Activated naive CD8-positive, alpha-beta T cell (primary cell): ENCODE data around the gene ABCB6.
A peak's percentile ranks its signal among the peaks of the same experiment; 100 is the strongest.

Source experiments
- H3K27ac Mint-ChIP-seq: one replicate; pipeline ENCODE4 v1.8.0; 2021; ENCODE audit warnings: mixed read lengths
- H3K27me3 Mint-ChIP-seq: one replicate; pipeline ENCODE4 v1.8.0; 2021; ENCODE audit warnings: mixed read lengths
- H3K36me3 Mint-ChIP-seq: one replicate; pipeline ENCODE4 v1.8.0; 2021; ENCODE audit warnings: mixed read lengths
- H3K4me1 Mint-ChIP-seq: one replicate; pipeline ENCODE4 v1.8.0; 2021; ENCODE audit warnings: low read depth, mixed read lengths
- H3K4me3 Mint-ChIP-seq: one replicate; pipeline ENCODE4 v1.8.0; 2021; ENCODE audit warnings: mild to moderate bottlenecking, mixed read lengths
- H3K9me3 Mint-ChIP-seq: one replicate; pipeline ENCODE4 v1.8.0; 2021; ENCODE audit warnings: low read depth, mixed read lengths

Gene ABCB6

DNA sequence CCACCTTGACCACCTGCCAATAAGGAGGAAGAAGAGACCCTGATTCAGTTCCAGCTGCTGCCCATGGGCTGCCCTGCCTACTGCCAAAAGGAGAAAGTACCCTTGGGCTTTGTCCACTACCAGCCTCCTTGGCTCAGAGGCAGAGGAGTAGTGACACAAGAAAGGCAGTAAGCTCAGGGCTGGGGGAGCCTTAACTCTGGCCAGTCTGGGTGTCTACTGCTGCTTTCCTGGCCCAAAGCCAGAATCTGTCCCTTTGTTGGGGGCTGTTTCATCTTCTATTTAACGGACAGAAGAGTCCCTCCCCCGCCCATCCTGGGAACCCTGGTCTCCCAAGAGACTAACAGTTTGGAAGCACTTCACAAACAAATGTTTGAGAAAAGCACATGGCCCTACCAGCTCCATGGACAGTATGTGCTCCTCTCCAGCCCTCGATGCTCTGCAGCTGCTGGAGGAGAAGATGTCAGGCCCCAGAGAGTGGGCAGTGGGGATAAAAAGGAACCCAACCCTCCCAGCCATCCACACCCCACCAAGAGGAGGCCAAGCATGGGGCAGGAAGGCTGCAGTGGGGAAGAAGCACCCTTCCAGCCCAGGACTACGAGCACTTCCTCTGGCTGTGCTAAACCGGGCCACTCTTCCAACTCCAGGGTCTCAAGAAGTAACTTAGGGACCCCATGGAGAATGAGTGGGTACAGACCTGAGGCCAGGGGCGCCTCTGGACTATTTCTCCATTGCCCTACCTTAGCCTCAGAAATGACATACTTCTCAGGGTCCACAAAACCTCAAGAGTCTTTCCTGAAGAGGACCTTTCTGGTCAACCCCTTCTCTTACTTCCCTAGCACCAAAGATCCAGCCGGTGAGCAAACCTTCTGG, 9.5 kb upstream of the ABCB6 start:
- Mint-ChIP-seq H3K4me3 (peak overlapping the region; percentile 85), H3K27me3 (no peaks in the 10 kb centered on the region), H3K27ac (peak overlapping the region; percentile 50), H3K9me3 (no peaks in the 10 kb centered on the region), H3K36me3 (peaks cover 6% of the 10 kb centered on the region), H3K4me1 (peaks cover 50% of the 10 kb centered on the region)

GRCh38 chr2:219225350-219225749, 6.6 kb upstream of the ABCB6 start:
- H3K4me3 Mint-ChIP-seq, result no peak overlapping the region
- peaks cover 26% of the 10 kb centered on the region for H3K4me1 Mint-ChIP-seq
- H3K27ac Mint-ChIP-seq, result no peak overlapping the region
- peaks cover 11% of the 10 kb centered on the region for H3K36me3 Mint-ChIP-seq
- H3K27me3 Mint-ChIP-seq, result no peaks in the 10 kb centered on the region
- H3K9me3 Mint-ChIP-seq, result no peaks in the 10 kb centered on the region

DNA sequence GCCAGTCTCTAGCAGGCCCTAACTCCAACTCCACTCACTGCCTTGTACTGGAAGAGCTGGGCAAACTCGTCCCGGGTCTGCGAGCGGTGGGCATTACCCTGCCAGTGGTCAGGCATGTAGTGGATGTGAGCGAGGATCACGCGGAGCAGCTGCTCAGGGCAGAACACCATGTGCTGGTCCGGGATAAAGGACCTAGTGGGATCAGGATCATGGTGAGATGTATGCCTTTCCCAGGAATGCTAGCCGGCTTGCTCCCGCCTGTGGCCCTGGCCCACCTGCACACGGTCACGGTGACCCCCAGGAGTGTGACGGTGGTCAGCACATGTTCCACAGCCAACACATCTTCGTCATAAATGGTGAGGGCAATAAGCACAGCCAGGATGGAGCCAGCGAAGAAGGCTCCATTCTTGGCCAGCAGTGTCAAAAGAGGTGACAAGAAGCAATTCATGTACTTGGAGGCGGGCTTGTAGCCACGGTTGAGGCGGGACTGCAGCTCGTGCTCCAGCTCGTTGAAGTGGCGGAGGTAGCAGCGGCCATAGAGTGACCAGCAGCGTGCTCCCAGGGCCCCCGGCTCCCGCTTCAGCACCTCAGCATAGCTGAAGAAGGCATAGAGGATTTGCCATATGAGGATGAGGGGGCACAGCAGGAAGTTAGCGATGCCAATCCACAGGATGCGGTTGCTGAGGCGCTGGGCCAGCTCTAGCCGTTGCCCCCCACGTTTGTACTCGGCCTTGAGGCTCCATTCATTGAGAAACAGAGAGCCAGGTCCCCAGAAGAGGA, 5.3 kb upstream of the ABCB6 start:
- Mint-ChIP-seq H3K9me3 (no peaks in the 10 kb centered on the region), H3K27me3 (no peaks in the 10 kb centered on the region), H3K4me1 (peaks cover 30% of the 10 kb centered on the region), H3K27ac (no peak overlapping the region), H3K4me3 (no peak overlapping the region), H3K36me3 (peaks cover 11% of the 10 kb centered on the region)

DNA sequence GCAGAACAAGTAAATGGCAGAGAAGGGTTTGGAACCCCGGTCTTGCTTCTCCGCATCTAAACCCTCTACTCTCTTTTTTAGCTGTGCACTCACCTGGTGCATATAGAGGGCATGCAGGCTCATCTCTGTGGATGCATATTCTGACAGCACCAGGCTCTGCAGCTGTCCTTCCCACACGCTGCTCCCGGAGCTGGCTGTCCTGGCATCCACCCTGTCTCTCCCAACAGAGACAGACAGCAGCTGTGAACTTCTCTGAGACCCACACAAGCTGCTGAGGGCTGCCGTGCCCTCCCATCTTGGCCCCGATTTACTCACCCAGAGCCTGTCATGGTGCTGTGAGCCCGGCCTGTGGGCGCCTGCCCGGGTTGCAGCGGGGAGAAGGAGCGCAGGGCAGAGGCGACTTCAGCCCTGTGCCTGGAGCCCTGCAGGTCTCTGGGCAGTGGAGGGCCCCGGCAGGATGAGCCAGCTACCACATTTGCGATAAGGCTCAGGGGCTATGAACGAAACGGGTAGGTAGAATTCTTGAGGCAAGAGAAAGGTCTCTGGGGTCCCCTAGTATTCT, 3.3 kb upstream of the ABCB6 start:
- Mint-ChIP-seq H3K36me3 (peaks cover 11% of the 10 kb centered on the region), H3K9me3 (no peaks in the 10 kb centered on the region), H3K27ac (no peak overlapping the region), H3K4me3 (no peak overlapping the region), H3K27me3 (no peaks in the 10 kb centered on the region), H3K4me1 (peaks cover 23% of the 10 kb centered on the region)

GRCh38 chr2:219220652-219221402, 2.1 kb upstream of the ABCB6 start:
- Mint-ChIP-seq H3K4me1 (peaks cover 20% of the 10 kb centered on the region), H3K4me3 (no peak overlapping the region), H3K27ac (no peak overlapping the region), H3K27me3 (no peaks in the 10 kb centered on the region), H3K9me3 (no peaks in the 10 kb centered on the region), H3K36me3 (peaks cover 6% of the 10 kb centered on the region)

DNA sequence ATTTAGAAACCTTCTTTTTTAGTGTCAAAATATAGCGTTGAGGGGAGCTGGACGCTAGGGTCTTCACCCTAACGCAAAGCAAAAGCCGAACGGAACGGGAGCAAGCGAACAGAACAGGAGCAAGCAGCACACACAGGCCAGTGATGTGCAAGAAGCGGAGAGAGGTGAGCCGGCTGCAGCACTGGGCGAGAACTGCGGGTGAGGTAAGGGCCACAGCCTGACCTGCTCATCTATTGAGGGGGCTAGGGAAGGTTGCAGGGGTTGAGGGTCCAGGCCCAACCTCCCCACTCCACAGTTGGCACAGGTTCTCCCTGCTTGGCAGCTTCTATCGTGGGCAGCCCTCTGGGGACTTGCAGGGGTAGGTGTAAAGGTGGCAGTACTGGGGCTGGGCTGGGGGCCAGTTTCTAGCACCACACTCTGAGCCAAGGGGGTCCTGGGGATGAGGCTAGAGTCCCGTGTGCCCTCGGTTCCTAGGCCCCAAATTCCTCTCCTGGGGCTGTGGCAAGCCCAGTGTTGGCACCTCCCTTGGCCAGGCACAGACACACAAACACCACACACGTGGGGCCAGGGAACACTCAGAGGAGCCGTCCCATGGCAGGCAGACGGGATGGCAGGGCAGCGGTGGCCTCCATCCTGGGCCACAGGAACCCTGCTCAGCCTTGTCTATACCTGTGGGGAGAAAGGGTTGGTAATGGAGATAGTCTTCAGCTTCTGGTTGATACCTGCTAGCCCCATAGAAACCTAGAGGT, 1.2 kb upstream of the ABCB6 start:
- peaks cover 20% of the 10 kb centered on the region for H3K4me1 Mint-ChIP-seq
- H3K27ac Mint-ChIP-seq, result no peak overlapping the region
- H3K4me3 Mint-ChIP-seq, result peak overlapping the region; percentile 7
- H3K27me3 Mint-ChIP-seq, result no peaks in the 10 kb centered on the region
- no peaks in the 10 kb centered on the region for H3K9me3 Mint-ChIP-seq
- H3K36me3 Mint-ChIP-seq, result peaks cover 6% of the 10 kb centered on the region

GRCh38 chr2:219218217-219218731, 484 bp downstream of the ABCB6 start:
- Mint-ChIP-seq H3K27me3 (no peaks in the 10 kb centered on the region), H3K9me3 (no peaks in the 10 kb centered on the region), H3K4me1 (peaks cover 20% of the 10 kb centered on the region), H3K27ac (peak overlapping the region; percentile 81), H3K36me3 (peaks cover 7% of the 10 kb centered on the region), H3K4me3 (peak overlapping the region; percentile 88)

DNA sequence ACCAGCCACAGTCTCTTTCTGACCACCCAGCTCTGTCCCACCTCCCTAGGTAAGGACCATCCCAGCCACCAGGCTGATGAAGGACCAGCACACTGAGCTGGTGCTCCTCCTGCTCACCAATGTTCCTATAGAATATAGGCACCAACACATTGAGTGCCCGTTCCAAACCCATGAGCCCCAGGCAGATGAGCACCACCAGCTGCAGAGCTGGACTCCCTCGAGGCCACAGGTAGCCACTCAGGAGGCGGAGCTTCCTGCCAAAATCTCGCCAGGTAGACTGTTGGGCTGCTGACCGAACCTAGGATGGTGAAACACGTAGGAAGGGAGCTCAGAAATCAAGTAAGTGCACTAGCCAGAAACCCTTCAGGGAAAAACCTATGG, 2.2 kb downstream of the ABCB6 start:
- no peaks in the 10 kb centered on the region for H3K9me3 Mint-ChIP-seq
- peak overlapping the region; percentile 72 for H3K4me3 Mint-ChIP-seq

DNA sequence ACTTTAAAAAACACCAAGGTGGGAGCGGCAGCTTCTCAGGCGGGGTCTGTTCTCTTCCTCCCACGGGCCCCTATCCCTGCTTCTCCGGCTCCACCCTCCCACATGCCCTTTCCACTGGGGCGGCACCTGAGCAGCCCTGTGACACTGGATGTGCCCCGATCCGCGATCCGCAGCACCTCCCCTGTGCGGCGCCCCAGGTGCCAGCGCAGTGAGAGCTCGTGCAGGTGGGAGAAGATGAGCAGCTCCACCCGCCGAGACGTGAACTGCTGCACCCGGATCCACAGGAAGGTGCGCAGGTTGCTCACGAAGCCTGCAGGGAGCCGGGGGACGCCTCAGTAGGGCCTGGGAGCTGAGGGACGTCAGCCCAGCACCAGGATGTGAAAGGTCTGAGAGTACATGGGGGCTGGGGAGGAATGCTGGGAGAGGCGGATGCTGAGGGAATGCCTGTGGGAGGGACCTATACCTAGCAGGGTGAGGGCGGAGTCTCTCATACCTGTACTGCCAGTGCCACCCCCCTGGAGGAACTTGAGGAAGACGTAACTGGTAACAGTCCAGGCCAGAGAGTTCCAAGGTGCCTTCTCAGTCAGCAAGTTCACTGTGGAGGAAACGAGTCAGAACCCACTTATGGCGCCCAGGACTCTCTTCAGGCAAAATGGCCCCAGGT, 2.8 kb downstream of the ABCB6 start:
- no peaks in the 10 kb centered on the region for H3K9me3 Mint-ChIP-seq
- no peak overlapping the region for H3K4me3 Mint-ChIP-seq
- H3K27ac Mint-ChIP-seq, result no peak overlapping the region
- peaks cover 2% of the 10 kb centered on the region for H3K36me3 Mint-ChIP-seq
- peaks cover 25% of the 10 kb centered on the region for H3K4me1 Mint-ChIP-seq
- H3K27me3 Mint-ChIP-seq, result no peaks in the 10 kb centered on the region

More for the DNA sequence above, 2.2 kb downstream of the ABCB6 start:
- Mint-ChIP-seq H3K27me3 (no peaks in the 10 kb centered on the region), H3K36me3 (peaks cover 5% of the 10 kb centered on the region), H3K4me1 (peaks cover 20% of the 10 kb centered on the region), H3K27ac (no peak overlapping the region)

DNA sequence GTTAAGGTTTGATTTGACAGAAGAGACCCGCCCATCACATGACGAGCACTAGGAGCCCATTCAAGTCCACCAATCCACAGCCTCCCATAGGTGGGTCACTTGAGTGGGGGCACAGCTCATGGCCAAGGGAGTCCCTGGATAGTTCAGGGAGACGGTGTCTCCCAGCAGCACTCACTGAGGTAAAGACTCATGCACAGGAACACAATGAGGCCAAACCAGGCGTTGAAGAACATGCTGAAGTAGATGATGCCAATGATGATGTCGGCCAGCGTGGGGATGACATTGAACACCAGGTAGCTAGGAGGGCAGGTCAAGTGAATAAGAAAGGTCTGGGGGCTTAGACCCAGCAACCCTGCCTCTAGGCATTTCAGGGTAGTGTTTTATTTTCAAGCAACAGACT, 4.0 kb downstream of the ABCB6 start:
- H3K4me1 Mint-ChIP-seq, result peaks cover 34% of the 10 kb centered on the region
- H3K9me3 Mint-ChIP-seq, result no peaks in the 10 kb centered on the region
- H3K27me3 Mint-ChIP-seq, result no peaks in the 10 kb centered on the region
- no peak overlapping the region for H3K4me3 Mint-ChIP-seq
- no peak overlapping the region for H3K27ac Mint-ChIP-seq
- H3K36me3 Mint-ChIP-seq, result peaks cover 2% of the 10 kb centered on the region

DNA sequence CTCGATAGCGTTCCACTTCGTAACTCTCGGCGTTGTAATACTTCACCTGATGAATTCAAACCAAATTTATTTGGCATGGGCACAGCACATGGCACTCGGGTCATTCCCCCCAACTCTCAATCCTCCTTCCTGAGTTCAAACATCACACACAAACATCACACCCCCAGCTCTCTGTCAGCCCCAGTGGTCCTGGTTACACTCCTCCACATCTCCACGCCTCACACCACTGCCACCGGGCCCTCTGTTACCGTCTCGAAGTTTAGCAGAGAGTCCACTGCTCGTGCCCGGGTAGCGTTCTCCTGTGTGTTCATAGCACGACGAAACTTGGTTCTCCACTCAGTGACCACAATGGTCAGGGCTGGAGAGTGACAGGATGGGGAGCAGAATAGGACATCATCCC, 4.6 kb downstream of the ABCB6 start:
- H3K27ac Mint-ChIP-seq, result no peak overlapping the region
- no peaks in the 10 kb centered on the region for H3K27me3 Mint-ChIP-seq
- peaks cover 34% of the 10 kb centered on the region for H3K4me1 Mint-ChIP-seq
- peaks cover 4% of the 10 kb centered on the region for H3K36me3 Mint-ChIP-seq
- no peak overlapping the region for H3K4me3 Mint-ChIP-seq
- no peaks in the 10 kb centered on the region for H3K9me3 Mint-ChIP-seq

DNA sequence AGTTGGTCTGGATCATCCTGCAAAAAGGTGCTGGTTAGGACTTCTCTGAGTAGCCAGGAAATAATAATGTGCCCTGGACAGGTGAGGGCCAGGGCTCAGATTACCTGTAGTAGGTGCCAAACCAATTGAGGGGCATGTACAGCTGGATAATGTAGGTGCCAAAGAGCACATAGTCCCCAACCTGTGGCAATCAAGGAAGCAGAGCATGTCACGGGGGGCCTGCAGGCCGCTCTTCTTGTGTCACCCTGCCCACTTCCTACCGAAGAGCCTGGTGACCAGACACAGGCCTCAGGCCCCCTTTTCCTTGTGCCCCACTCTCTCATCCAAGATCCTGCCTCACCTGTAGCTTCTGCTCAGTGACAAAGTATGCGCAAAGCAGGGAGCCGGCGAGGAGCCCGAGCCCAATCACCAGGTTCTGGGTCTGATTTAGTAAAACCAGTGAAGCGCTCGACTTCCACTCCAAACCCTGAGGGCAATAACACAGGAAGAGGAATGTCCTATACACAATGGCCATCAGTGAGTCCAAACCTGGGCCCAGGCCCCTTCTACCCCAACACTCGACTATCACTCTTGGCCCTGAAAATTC, 5.2 kb downstream of the ABCB6 start:
- Mint-ChIP-seq H3K4me3 (no peak overlapping the region), H3K27me3 (no peaks in the 10 kb centered on the region), H3K27ac (no peak overlapping the region), H3K36me3 (peaks cover 4% of the 10 kb centered on the region), H3K9me3 (no peaks in the 10 kb centered on the region), H3K4me1 (peaks cover 36% of the 10 kb centered on the region)

- Mint-ChIP-seq H3K36me3 (peaks cover 4% of the 10 kb centered on the region), H3K4me1 (peaks cover 40% of the 10 kb centered on the region), H3K27me3 (no peaks in the 10 kb centered on the region), H3K9me3 (no peaks in the 10 kb centered on the region), H3K4me3 (no peak overlapping the region), H3K27ac (no peak overlapping the region)
Observed at GRCh38 chr2:219213026-219213415, 5.7 kb downstream of the ABCB6 start.
